CD4-positive, alpha-beta T cell treated with Interleukin-10 for 1 hour (primary cell): Measurements from ENCODE around the gene RTN4.
A peak's percentile ranks its signal among the peaks of the same experiment; 100 is the strongest.
"Not testable (repeated sequence)": the region's sequence is repeated elsewhere in the genome, so short reads cannot be mapped to it uniquely, and the experiment has no call there.

Experiments
- DNase-seq: peaks from one replicate; pipeline ENCODE4 v3.0.0-alpha.2; 2020

RTN4 gene

GRCh38 chr2:55009277-55010060 is 40.8 kb downstream of the RTN4 start:
- DNase-seq, result peak; percentile 11

- DNase-seq, result no peak
Observed at GRCh38 chr2:55006306-55006705, 43.9 kb downstream of the RTN4 start.

GRCh38 chr2:55003706-55004639 is 46.3 kb downstream of the RTN4 start:
- no peak for DNase-seq

- no peak for DNase-seq
Observed at GRCh38 chr2:55001716-55002115, 48.5 kb downstream of the RTN4 start.

- no peak for DNase-seq
Observed at GRCh38 chr2:55000341-55000740, 49.9 kb downstream of the RTN4 start.

GRCh38 chr2:54999182-54999581 is 51.1 kb downstream of the RTN4 start:
- no peak for DNase-seq

- DNase-seq, result no peak
Observed at GRCh38 chr2:54997826-54998225, 52.4 kb downstream of the RTN4 start.

GRCh38 chr2:54995553-54995952 is 54.7 kb downstream of the RTN4 start:
- DNase-seq, result no peak

- not testable (repeated sequence) for DNase-seq
Observed at GRCh38 chr2:54990694-54991093, 59.6 kb downstream of the RTN4 start.

- DNase-seq, result no peak
Observed at GRCh38 chr2:54988612-54989011, 61.6 kb downstream of the RTN4 start.

GRCh38 chr2:54986264-54986663 is 64.0 kb downstream of the RTN4 start:
- DNase-seq, result no peak

GRCh38 chr2:54984476-54984875 is 65.8 kb downstream of the RTN4 start:
- no peak for DNase-seq

GRCh38 chr2:54983345-54984220 is 66.7 kb downstream of the RTN4 start:
- no peak for DNase-seq

GRCh38 chr2:54981385-54981784 is 68.9 kb downstream of the RTN4 start:
- no peak for DNase-seq

GRCh38 chr2:54979321-54980044 is 70.8 kb downstream of the RTN4 start:
- DNase-seq, result no peak

GRCh38 chr2:54977149-54977548 is 73.1 kb downstream of the RTN4 start:
- DNase-seq, result no peak

GRCh38 chr2:54975598-54976492 is 74.4 kb downstream of the RTN4 start:
- no peak for DNase-seq

GRCh38 chr2:54975175-54975574 is 75.1 kb downstream of the RTN4 start:
- no peak for DNase-seq

- no peak for DNase-seq
Observed at GRCh38 chr2:54969940-54970338, 80.3 kb downstream of the RTN4 start.

- DNase-seq, result no peak
Observed at GRCh38 chr2:54969295-54969939, 80.8 kb downstream of the RTN4 start.
